HCT116 (cell line): ENCODE measurements around the gene XPNPEP3. TPM values are rescaled to one million over a fixed set of nuclear protein-coding genes. Genes with fewer than 3 reads are reported as not detected.

ENCODE experiments used
- ATAC-seq: fragments of 200-7000 bp; cut with Tn5 transposase; 2 replicates; pipeline ENCODE4 v1.9.1; 2020; ENCODE audit warnings: mild to moderate bottlenecking, moderate library complexity
- BruUV-seq: library from RNA; stranded (reverse); fragments of 400-500 nt; replicated peaks from 2 replicates; lab custom pipeline; 2021; lab: Mats Ljungman, UMichigan
- CTCF ChIA-PET: fragments of 300-600 bp; sonication (Branson Sonifier 250); formaldehyde crosslinking; loops from one replicate; lab custom pipeline; 2021; ENCODE audit warnings: antibody characterized with exemption; lab: Charles Lee
- POLR2A ChIA-PET: fragments of 300-600, 350-600 bp; sonication (Branson Sonifier 250); formaldehyde crosslinking; loops from one replicate; lab custom pipeline; 2021; ENCODE audit warnings: antibody characterized with exemption; lab: Charles Lee
- RAD21 ChIA-PET, 2 experiments: fragments of 300-600 bp; sonication (Branson Sonifier 250); formaldehyde crosslinking; loops; one replicate each; lab custom pipeline; 2023; ENCODE audit warnings: low total read pairs in 2 of 2; ENCODE audit not compliant: uncharacterized antibody in 2 of 2, unreplicated experiment in 2 of 2, low non-redundant PET in 1 of 2; lab: Charles Lee
- DNase-seq: peaks from one replicate; pipeline ENCODE4 v3.0.0-alpha.2; 2010; ENCODE audit warnings: low read depth, low spot score
- H2AFZ ChIP-seq: fragments of 200-600 bp; shearing (Covaris generic), sonication (generic); 2 replicates; pipeline ENCODE4 v1.6.1; 2017; ENCODE audit warnings: low read depth, mixed run types, mixed read lengths, antibody characterized with exemption, low read length; ENCODE audit not compliant: poor library complexity, severe bottlenecking
- H3K27ac ChIP-seq: 2 replicates; pipeline ENCODE4 v1.5.1; 2012; ENCODE audit warnings: low read depth, low read length
- H3K27me3 ChIP-seq: fragments of 200-600 bp; sonication (generic); 2 replicates; pipeline ENCODE4 v1.6.1; 2016; ENCODE audit warnings: mixed run types, low read length, mixed read lengths; ENCODE audit not compliant: insufficient read depth
- H3K36me3 ChIP-seq, 2 experiments: fragments of 200-500 bp in 1 of 2; fragments of 200-600 bp in 1 of 2; sonication (Bioruptor generic) in 1 of 2; sonication (generic) in 1 of 2; 2 replicates each; pipeline versions ENCODE4 v1.5.1 to v1.6.1; 2014 to 2016; ENCODE audit warnings: low read length in 2 of 2, inconsistent platforms in 1 of 2, mixed read lengths in 1 of 2, mixed run types in 1 of 2; ENCODE audit not compliant: insufficient read depth in 2 of 2, control insufficient read depth in 1 of 2
- H3K4me1 ChIP-seq, 2 experiments: fragments of 200-600 bp in 1 of 2; sonication (generic) in 1 of 2; 2 replicates each; pipeline versions ENCODE4 v1.5.1 to v1.6.1; 2012 to 2017; ENCODE audit warnings: low read length in 2 of 2, inconsistent platforms in 1 of 2, mild to moderate bottlenecking in 1 of 2, mixed read lengths in 1 of 2, mixed run types in 1 of 2, moderate library complexity in 1 of 2; ENCODE audit not compliant: insufficient read depth in 2 of 2, control insufficient read depth in 1 of 2
- H3K4me2 ChIP-seq: fragments of 200-600 bp; sonication (generic); 2 replicates; pipeline ENCODE4 v1.6.1; 2017; ENCODE audit warnings: mixed run types, low read length, mixed read lengths
- H3K4me3 ChIP-seq, 2 experiments: fragments of 200-600 bp in 1 of 2; sonication (generic) in 1 of 2; replicated peaks in 1 of 2; 2 replicates each; pipeline ENCODE4 v1.5.1; 2011 to 2016; ENCODE audit warnings: low read length in 2 of 2, control low read depth in 1 of 2, low read depth in 1 of 2, mild to moderate bottlenecking in 1 of 2, mixed read lengths in 1 of 2, mixed run types in 1 of 2
- H3K79me2 ChIP-seq: fragments of 200-600 bp; sonication (generic); 2 replicates; pipeline ENCODE4 v1.6.1; 2017; ENCODE audit warnings: mild to moderate bottlenecking, mixed run types, low read length, moderate library complexity, mixed read lengths; ENCODE audit not compliant: insufficient read depth
- H3K9ac ChIP-seq: fragments of 200-600 bp; sonication (generic); 2 replicates; pipeline ENCODE4 v1.6.1; 2016; ENCODE audit warnings: low read length, mixed read lengths
- H3K9me2 ChIP-seq: fragments of 200-600 bp; sonication (generic), shearing (Covaris generic); 2 replicates; pipeline ENCODE4 v1.6.1; 2017; ENCODE audit warnings: mixed run types, mild to moderate bottlenecking, moderate library complexity; ENCODE audit not compliant: insufficient read depth
- H3K9me3 ChIP-seq, 2 experiments: fragments of 200-500 bp in 1 of 2; fragments of 200-600 bp in 1 of 2; sonication (Bioruptor generic) in 1 of 2; sonication (generic) in 1 of 2; 2 replicates each; pipeline ENCODE4 v1.6.1; 2014 to 2017; ENCODE audit warnings: low read length in 2 of 2, mixed read lengths in 2 of 2, inconsistent platforms in 1 of 2, low read depth in 1 of 2, mild to moderate bottlenecking in 1 of 2, mixed run types in 1 of 2, moderate library complexity in 1 of 2; ENCODE audit not compliant: control insufficient read depth in 1 of 2, insufficient read depth in 1 of 2
- H4K20me1 ChIP-seq: fragments of 200-600 bp; sonication (generic), shearing (Covaris generic); 2 replicates; pipeline ENCODE4 v1.6.1; 2017; ENCODE audit warnings: mixed run types, mild to moderate bottlenecking, moderate library complexity; ENCODE audit not compliant: insufficient read depth
- CBX3 ChIP-seq: IDR thresholded peaks from 2 replicates; pipeline ENCODE4 v1.6.1; 2012; ENCODE audit warnings: low read depth
- CEBPB ChIP-seq: IDR thresholded peaks from 2 replicates; pipeline ENCODE4 v1.6.1; 2012; ENCODE audit warnings: low read depth
- EGR1 ChIP-seq: IDR thresholded peaks from 2 replicates; pipeline ENCODE4 v1.6.1; 2012; ENCODE audit warnings: low read depth
- ELF1 ChIP-seq: IDR thresholded peaks from 2 replicates; pipeline ENCODE4 v1.6.1; 2012; ENCODE audit warnings: low read depth, borderline replicate concordance
- EZH2 ChIP-seq: fragments of 200-600 bp; sonication (generic); IDR thresholded peaks from 2 replicates; pipeline ENCODE4 v1.6.1; 2017; ENCODE audit warnings: antibody characterized with exemption, mixed run types
- FOSL1 ChIP-seq: IDR thresholded peaks from 2 replicates; pipeline ENCODE4 v1.6.1; 2012; ENCODE audit warnings: low read depth
- JUND ChIP-seq: IDR thresholded peaks from 2 replicates; pipeline ENCODE4 v1.6.1; 2012
- POLR2AphosphoS5 ChIP-seq: IDR thresholded peaks from 2 replicates; pipeline ENCODE4 v1.6.1; 2011; ENCODE audit warnings: mild to moderate bottlenecking, low read depth, low read length, moderate library complexity
- RAD21 ChIP-seq: IDR thresholded peaks from 2 replicates; pipeline ENCODE4 v1.6.1; 2012; ENCODE audit warnings: low read depth, mild to moderate bottlenecking
- TCF7L2 ChIP-seq: IDR thresholded peaks from 2 replicates; pipeline ENCODE4 v1.7.0; 2011; ENCODE audit warnings: borderline replicate concordance, inconsistent platforms; ENCODE audit not compliant: insufficient read depth, insufficient read length; ENCODE audit errors: extremely low read depth
- YY1 ChIP-seq: IDR thresholded peaks from 2 replicates; pipeline ENCODE4 v1.6.1; 2011; ENCODE audit warnings: low read length, low read depth, moderate library complexity, mild to moderate bottlenecking; ENCODE audit not compliant: insufficient replicate concordance; ENCODE audit errors: extremely low read depth
- ZFX ChIP-seq: fragments of 450-650 bp; IDR thresholded peaks from 2 replicates; pipeline ENCODE4 v1.6.1; 2017
- intact Hi-C: fragments of 100-400 bp; cut with micrococcal nuclease; formaldehyde crosslinking; loops from 2 replicates; pipeline ENCODE4 v1.10.0; 2022
- total RNA-seq: library from RNA; stranded (reverse); gene quantifications from one replicate; pipeline ENCODE4 v1.2.1, GENCODE V29; 2021; ENCODE audit not compliant: unreplicated experiment
- TF ChIP-seq, protein P1 (sequence below), 3 experiments: fragments of 200-600 bp in 1 of 3; sonication (generic) in 1 of 3; IDR thresholded peaks in 2 of 3; conservative IDR thresholded peaks in 1 of 3; 2 replicates each; pipeline ENCODE4 v1.5.1; 2012 to 2017; ENCODE audit warnings: low read depth in 2 of 3, low read length in 2 of 3, antibody characterized with exemption in 1 of 3, borderline replicate concordance in 1 of 3, control low read depth in 1 of 3, mild to moderate bottlenecking in 1 of 3, mixed read lengths in 1 of 3, mixed run types in 1 of 3, moderate library complexity in 1 of 3; ENCODE audit not compliant: insufficient read depth in 1 of 3
- TF ChIP-seq, protein P2 (sequence below): IDR thresholded peaks from 2 replicates; pipeline ENCODE4 v1.6.1; 2012
- TF ChIP-seq, protein P3 (sequence below): IDR thresholded peaks from 2 replicates; pipeline ENCODE4 v1.6.1; 2012

XPNPEP3 gene
- total RNA-seq, 1 experiment from 2014 or later, result 29.8 TPM

DNA sequence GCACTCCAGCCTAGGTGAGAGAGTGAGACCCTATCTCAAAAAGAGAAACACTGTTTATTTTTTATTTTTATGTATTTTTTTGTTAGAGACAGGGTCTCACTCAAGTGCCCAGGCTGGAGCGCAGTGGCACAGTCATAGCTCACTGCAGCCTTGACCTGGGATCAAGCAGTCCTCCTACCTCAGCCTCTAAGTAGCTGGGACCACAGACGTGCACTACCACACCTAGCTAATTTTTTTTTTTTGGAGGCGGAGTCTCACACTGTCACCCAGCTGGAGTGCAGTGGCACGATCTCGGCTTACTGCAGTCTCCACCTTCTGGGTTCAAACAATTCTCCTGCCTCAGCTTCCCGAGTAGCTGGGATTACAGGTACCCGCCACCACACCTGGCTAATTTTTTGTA, 100.7 kb downstream of the XPNPEP3 start:
- H3K36me3 ChIP-seq, result peaks cover 33 to 35% of the 10 kb centered on the region in 2 experiments
- ChIA-PET RAD21 (no interaction called here), CTCF (no interaction called here), POLR2A (interaction anchor here (1.6 kb wide), 1 partner anchor 10 kb away, joined by 3 read pairs; no protein-coding TSS in a partner anchor)
- intact Hi-C loops, result no loop called here
- no peak overlapping the region for H3K27ac ChIP-seq
- H3K9me3 ChIP-seq, result no peaks in the 10 kb centered on the region
- H3K9me2 ChIP-seq, result no peaks in the 10 kb centered on the region
- H3K4me1 ChIP-seq, result peaks cover 0 to 3% of the 10 kb centered on the region in 2 experiments; a peak in 2 of 4 replicates
- BruUV-seq, result no TSS peak
- H3K4me3 ChIP-seq, result no peak overlapping the region
- no peak overlapping the region for H2AFZ ChIP-seq
- H3K79me2 ChIP-seq, result peaks cover 90% of the 10 kb centered on the region
- TF ChIP-seq CEBPB (no peak), POLR2AphosphoS5 (no peak), EGR1 (no peak), JUND (no peak)
- TF ChIP-seq, protein P1, sequence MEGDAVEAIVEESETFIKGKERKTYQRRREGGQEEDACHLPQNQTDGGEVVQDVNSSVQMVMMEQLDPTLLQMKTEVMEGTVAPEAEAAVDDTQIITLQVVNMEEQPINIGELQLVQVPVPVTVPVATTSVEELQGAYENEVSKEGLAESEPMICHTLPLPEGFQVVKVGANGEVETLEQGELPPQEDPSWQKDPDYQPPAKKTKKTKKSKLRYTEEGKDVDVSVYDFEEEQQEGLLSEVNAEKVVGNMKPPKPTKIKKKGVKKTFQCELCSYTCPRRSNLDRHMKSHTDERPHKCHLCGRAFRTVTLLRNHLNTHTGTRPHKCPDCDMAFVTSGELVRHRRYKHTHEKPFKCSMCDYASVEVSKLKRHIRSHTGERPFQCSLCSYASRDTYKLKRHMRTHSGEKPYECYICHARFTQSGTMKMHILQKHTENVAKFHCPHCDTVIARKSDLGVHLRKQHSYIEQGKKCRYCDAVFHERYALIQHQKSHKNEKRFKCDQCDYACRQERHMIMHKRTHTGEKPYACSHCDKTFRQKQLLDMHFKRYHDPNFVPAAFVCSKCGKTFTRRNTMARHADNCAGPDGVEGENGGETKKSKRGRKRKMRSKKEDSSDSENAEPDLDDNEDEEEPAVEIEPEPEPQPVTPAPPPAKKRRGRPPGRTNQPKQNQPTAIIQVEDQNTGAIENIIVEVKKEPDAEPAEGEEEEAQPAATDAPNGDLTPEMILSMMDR (IDR thresholded peaks at IDR 0.05 in 2 of 3, conservative IDR thresholded peaks at IDR 0.05 in 1 of 3; ENCODE audit: borderline replicate concordance in 1 of 3, insufficient read depth in 1 of 3, low read depth in 2 of 3, low read length in 2 of 3), result no peak
- no peak overlapping the region for H3K9ac ChIP-seq
- H3K4me2 ChIP-seq, result no peak overlapping the region
- no peak for DNase-seq
- no peaks in the 10 kb centered on the region for H3K27me3 ChIP-seq
- no peak for ATAC-seq
- peaks cover 3% of the 10 kb centered on the region; the same call in 1 of the 2 replicates for H4K20me1 ChIP-seq

DNA sequence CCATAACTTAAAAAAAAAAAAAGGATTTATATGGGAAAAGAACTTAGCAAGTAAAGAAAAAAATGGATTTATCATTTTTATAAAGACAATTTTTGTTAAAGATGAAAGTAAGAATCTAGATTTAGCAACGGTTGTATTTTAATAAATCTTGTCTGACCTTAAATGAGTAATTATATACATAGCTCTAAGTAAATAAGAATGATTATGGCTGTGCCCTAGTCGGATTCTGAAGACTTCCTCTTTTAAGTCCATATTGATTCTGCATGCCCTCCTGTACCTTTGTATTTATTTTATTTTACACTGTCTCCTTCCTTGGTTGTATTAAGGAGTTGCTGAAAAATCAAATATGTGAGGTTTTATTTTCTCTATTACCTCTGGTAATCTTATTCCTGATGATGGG, 101.4 kb downstream of the XPNPEP3 start:
- no peak for ATAC-seq
- Histone ChIP-seq H3K4me3 (no peak overlapping the region), H3K4me2 (no peak overlapping the region), H3K27ac (no peak overlapping the region), H3K79me2 (peaks cover 88% of the 10 kb centered on the region), H4K20me1 (peaks cover 3% of the 10 kb centered on the region; the same call in 1 of the 2 replicates), H3K36me3 (peaks cover 34 to 35% of the 10 kb centered on the region in 2 experiments), H3K9me3 (no peaks in the 10 kb centered on the region), H2AFZ (no peak overlapping the region), H3K9me2 (no peaks in the 10 kb centered on the region), H3K4me1 (no peaks in the 10 kb centered on the region), H3K9ac (no peak overlapping the region), H3K27me3 (no peaks in the 10 kb centered on the region)
- intact Hi-C loops, result no loop called here
- CTCF ChIA-PET, result no interaction called here
- POLR2A ChIA-PET, result interaction anchor here (1.6 kb wide), 1 partner anchor 9 kb away, joined by 3 read pairs; no protein-coding TSS in a partner anchor
- DNase-seq, result no peak
- RAD21 ChIA-PET, result no interaction called here
- no TSS peak for BruUV-seq
- TF ChIP-seq CBX3, result no peak
- TF ChIP-seq, protein P2, sequence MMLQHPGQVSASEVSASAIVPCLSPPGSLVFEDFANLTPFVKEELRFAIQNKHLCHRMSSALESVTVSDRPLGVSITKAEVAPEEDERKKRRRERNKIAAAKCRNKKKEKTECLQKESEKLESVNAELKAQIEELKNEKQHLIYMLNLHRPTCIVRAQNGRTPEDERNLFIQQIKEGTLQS, result no peak
- no peak for TF ChIP-seq EGR1
- no peak for TF ChIP-seq TCF7L2
- no peak for TF ChIP-seq ZFX
- TF ChIP-seq CEBPB, result no peak
- TF ChIP-seq POLR2AphosphoS5, result no peak
- no peak for TF ChIP-seq YY1
- no peak for TF ChIP-seq RAD21
- TF ChIP-seq, protein P3, sequence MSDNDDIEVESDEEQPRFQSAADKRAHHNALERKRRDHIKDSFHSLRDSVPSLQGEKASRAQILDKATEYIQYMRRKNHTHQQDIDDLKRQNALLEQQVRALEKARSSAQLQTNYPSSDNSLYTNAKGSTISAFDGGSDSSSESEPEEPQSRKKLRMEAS, result no peak
- no peak for TF ChIP-seq ELF1
- TF ChIP-seq FOSL1, result no peak
- TF ChIP-seq EZH2, result no peak
